ENCODE measurements around the gene ARHGAP31.

- no peak for TF ChIP-seq ZNF600 (tag by site-specific recombination; IDR thresholded peaks at IDR 0.05)
- no peak for TF ChIP-seq ZNF121 (tag by site-specific recombination; IDR thresholded peaks at IDR 0.05)
- no peak for TF ChIP-seq ZNF174 (tag by site-specific recombination; IDR thresholded peaks at IDR 0.05)
- TF ChIP-seq REPIN1 (tag by site-specific recombination; IDR thresholded peaks at IDR 0.05; ENCODE audit: low read depth), result no peak
- TF ChIP-seq HOXD13 (CRISPR knock-in tag; IDR thresholded peaks at IDR 0.05; ENCODE audit: borderline replicate concordance), result no peak
- TF ChIP-seq ZNF521 (tag by site-specific recombination; IDR thresholded peaks at IDR 0.05), result no peak
These were observed 175.4 kb downstream of the ARHGAP31 start for GRCh38 chr3:119469418-119470189.
